Neutrophil (primary cell): Measurements from ENCODE around the gene KCTD21.

Source experiments
- H3K27ac ChIP-seq: fragments of 200-600 bp; sonication (generic); 2 replicates; pipeline ENCODE4 v1.5.1; 2016; ENCODE audit warnings: mild to moderate bottlenecking, moderate library complexity
- H3K27me3 ChIP-seq: fragments of 200-600 bp; sonication (generic); 2 replicates; pipeline ENCODE4 v1.6.0; 2016; ENCODE audit warnings: mild to moderate bottlenecking
- H3K36me3 ChIP-seq: fragments of 200-600 bp; sonication (generic); 2 replicates; pipeline ENCODE4 v1.5.1; 2017
- H3K4me1 ChIP-seq, 2 experiments: fragments of 200-600 bp in 1 of 2; sonication (generic) in 1 of 2; 1 replicate in 1 of 2; 2 replicates in 1 of 2; pipeline versions ENCODE4 v1.5.1 to v1.6.1; 2013 to 2016; ENCODE audit warnings: low read depth in 1 of 2, low read length in 1 of 2, mild to moderate bottlenecking in 1 of 2, moderate library complexity in 1 of 2; ENCODE audit not compliant: control insufficient read depth in 1 of 2, insufficient read depth in 1 of 2
- H3K4me3 ChIP-seq, 2 experiments: fragments of 200-600 bp in 1 of 2; sonication (generic) in 1 of 2; 1 replicate in 1 of 2; 2 replicates in 1 of 2; pipeline ENCODE4 v1.5.1; 2013 to 2016; ENCODE audit warnings: low read depth in 1 of 2, low read length in 1 of 2, mild to moderate bottlenecking in 1 of 2, moderate library complexity in 1 of 2
- H3K9me3 ChIP-seq: fragments of 200-600 bp; sonication (generic); 2 replicates; pipeline ENCODE4 v1.5.1; 2016
- TF ChIP-seq, protein P1 (sequence below): fragments of 200-600 bp; sonication (generic); IDR thresholded peaks from 2 replicates; pipeline ENCODE4 v1.5.1; 2016; ENCODE audit warnings: antibody characterized with exemption

The KCTD21 gene

DNA sequence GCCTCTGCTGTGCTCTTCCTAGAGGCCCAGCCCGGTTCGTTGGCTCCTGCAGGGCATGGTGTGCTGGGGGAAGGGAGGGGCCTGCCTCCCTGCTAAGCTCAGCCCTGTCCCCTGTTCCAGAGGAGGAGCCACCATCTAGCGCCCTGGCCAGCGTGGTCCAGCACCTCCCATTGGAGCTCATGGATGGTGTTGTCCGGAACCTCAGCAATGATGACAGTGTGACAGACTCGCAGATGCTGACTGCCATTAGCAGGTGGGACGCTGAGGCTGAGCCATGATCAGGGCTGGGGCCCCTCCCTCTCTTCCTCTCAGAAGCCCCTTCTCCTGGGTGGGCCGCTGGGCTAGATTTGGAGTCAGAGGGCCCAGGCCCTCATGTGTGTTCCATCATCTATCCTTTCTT, 9.4 kb upstream of the KCTD21 start:
- peaks cover 17% of the 10 kb centered on the region for H3K27me3 ChIP-seq
- H3K9me3 ChIP-seq, result no peaks in the 10 kb centered on the region
- no peak overlapping the region for H3K4me3 ChIP-seq
- TF ChIP-seq, protein P1, sequence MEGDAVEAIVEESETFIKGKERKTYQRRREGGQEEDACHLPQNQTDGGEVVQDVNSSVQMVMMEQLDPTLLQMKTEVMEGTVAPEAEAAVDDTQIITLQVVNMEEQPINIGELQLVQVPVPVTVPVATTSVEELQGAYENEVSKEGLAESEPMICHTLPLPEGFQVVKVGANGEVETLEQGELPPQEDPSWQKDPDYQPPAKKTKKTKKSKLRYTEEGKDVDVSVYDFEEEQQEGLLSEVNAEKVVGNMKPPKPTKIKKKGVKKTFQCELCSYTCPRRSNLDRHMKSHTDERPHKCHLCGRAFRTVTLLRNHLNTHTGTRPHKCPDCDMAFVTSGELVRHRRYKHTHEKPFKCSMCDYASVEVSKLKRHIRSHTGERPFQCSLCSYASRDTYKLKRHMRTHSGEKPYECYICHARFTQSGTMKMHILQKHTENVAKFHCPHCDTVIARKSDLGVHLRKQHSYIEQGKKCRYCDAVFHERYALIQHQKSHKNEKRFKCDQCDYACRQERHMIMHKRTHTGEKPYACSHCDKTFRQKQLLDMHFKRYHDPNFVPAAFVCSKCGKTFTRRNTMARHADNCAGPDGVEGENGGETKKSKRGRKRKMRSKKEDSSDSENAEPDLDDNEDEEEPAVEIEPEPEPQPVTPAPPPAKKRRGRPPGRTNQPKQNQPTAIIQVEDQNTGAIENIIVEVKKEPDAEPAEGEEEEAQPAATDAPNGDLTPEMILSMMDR, result no peak
- peaks cover 11% of the 10 kb centered on the region for H3K36me3 ChIP-seq
- no peak overlapping the region for H3K27ac ChIP-seq
- peaks cover 7 to 16% of the 10 kb centered on the region in 2 experiments for H3K4me1 ChIP-seq

DNA sequence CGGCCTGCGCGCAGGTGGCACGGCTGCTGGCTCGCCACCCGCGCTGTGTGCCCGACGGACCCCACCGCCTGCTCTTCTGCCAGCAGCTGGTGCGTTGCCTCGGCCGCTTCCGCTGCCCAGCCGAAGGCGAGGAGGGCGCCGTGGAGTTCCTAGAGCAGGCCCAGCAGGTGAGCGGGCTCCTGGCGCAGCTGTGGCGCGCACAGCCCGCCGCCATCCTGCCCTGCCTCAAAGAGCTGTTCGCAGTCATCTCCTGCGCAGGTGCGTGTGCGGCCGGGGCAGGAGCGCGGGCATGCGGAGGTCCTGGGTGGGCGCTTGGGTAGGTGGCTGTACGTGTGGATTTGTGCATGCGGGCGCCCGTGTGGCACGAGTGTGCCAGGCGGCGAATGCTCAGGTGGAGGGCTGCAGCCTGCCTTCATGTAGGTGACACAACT, 8.2 kb upstream of the KCTD21 start:
- Histone ChIP-seq H3K27ac (no peak overlapping the region), H3K4me3 (no peak overlapping the region), H3K4me1 (peaks cover 4 to 10% of the 10 kb centered on the region in 2 experiments), H3K9me3 (no peaks in the 10 kb centered on the region), H3K36me3 (peaks cover 11% of the 10 kb centered on the region), H3K27me3 (peaks cover 17% of the 10 kb centered on the region)
- TF ChIP-seq, protein P1, result no peak

DNA sequence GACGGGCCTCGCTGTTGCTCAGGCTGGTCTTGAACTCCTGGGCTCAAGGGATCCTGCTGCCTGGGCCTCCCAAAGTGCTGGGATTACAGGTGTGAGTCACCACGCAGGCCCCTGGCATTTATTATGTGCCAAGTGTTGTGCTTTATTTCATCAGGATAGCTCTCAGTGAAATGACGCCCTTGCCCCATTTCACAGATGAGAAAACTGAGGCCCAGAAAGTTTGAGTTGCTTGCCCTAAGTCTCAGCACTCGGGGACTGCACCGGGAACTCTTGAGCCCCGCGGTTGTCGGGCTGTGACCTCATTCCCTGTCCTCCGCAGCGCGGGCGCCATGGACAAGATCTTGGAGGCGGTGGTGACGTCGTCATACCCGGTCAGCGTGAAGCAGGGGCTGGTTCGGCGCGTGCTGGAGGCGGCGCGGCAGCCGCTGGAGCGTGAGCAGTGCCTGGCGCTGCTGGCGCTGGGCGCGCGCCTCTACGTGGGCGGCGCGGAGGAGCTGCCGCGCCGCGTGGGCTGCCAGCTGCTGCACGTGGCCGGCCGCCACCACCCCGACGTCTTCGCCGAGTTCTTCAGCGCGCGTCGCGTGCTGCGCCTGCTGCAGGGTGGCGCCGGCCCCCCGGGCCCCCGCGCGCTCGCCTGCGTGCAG, 7.6 kb upstream of the KCTD21 start:
- peaks cover 17% of the 10 kb centered on the region for H3K27me3 ChIP-seq
- no peak overlapping the region for H3K27ac ChIP-seq
- TF ChIP-seq, protein P1, result no peak
- H3K36me3 ChIP-seq, result peaks cover 6% of the 10 kb centered on the region
- no peaks in the 10 kb centered on the region for H3K9me3 ChIP-seq
- H3K4me1 ChIP-seq, result peaks cover 4 to 10% of the 10 kb centered on the region in 2 experiments
- no peak overlapping the region for H3K4me3 ChIP-seq

DNA sequence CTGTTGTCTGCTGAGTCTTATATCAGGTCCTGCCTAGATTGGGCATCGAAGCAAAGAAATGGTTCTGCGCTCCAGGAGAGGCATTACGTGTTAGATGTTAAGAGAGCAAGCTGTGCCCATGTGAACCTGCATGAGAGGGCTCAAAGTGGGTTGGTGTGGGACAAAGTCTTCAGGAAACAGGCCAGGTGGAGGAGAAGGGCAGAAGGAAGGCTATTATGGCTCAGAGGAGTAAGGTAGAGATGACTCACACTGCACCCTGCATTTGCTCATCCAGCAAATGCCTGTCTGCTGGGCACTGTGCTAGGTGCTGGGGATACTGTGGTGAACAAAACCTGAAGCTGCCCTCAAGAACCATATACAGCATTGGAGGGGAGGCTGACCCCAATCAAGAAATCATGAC, 6.1 kb upstream of the KCTD21 start:
- H3K9me3 ChIP-seq, result no peaks in the 10 kb centered on the region
- no peak overlapping the region for H3K4me3 ChIP-seq
- peaks cover 17% of the 10 kb centered on the region for H3K27me3 ChIP-seq
- TF ChIP-seq, protein P1, result no peak
- peaks cover 8 to 15% of the 10 kb centered on the region in 2 experiments for H3K4me1 ChIP-seq
- H3K36me3 ChIP-seq, result no peaks in the 10 kb centered on the region
- H3K27ac ChIP-seq, result no peak overlapping the region

DNA sequence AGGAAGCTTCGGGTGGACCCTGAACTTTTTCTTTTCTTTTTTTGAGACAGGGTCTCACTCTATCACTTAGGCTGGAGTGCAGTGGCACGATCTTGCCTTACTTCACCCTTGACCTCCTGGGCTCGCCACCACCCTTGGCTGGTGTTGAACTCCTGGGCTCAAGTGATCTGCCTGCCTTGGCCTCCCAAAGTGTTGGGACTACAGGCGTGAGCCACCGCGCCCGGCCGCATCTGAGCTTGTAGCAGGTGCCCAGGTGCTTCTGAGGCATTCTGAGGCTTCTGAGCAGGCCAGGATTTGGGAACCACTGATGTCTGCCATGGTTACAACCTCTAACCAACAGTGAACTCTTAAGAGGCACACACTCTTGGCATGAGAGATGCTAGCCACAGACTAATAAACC, 5.4 kb upstream of the KCTD21 start:
- Histone ChIP-seq H3K4me3 (no peak overlapping the region), H3K9me3 (no peaks in the 10 kb centered on the region), H3K27ac (no peak overlapping the region), H3K4me1 (peaks cover 15 to 22% of the 10 kb centered on the region in 2 experiments), H3K27me3 (peaks cover 17% of the 10 kb centered on the region), H3K36me3 (no peaks in the 10 kb centered on the region)
- TF ChIP-seq, protein P1, result no peak
